Immature natural killer cell (primary cell): ENCODE data around the gene DBET. TPM values are rescaled to one million over a fixed set of nuclear protein-coding genes. Genes with fewer than 3 reads are reported as not detected.
A peak's percentile ranks its signal among the peaks of the same experiment; 100 is the strongest.
"Not testable (repeated sequence)": the region's sequence is repeated elsewhere in the genome, so short reads cannot be mapped to it uniquely, and the experiment has no call there.

Experiments
- DNase-seq, 3 donors: peaks; one replicate each; pipeline ENCODE4 v3.0.0; 2022; ENCODE audit warnings: mixed read lengths in 1 of 3
- H3K27ac Mint-ChIP-seq, 6 donors: one replicate each; pipeline ENCODE4 v1.8.0; 2020; ENCODE audit warnings: mixed read lengths in 6 of 6, mild to moderate bottlenecking in 5 of 6, inconsistent platforms in 4 of 6, moderate library complexity in 3 of 6
- H3K27me3 Mint-ChIP-seq, 3 donors: one replicate each; pipeline ENCODE4 v1.8.0; 2020 to 2021; ENCODE audit warnings: low read depth in 3 of 3, mild to moderate bottlenecking in 3 of 3, mixed read lengths in 3 of 3, moderate library complexity in 3 of 3, inconsistent platforms in 1 of 3
- H3K36me3 Mint-ChIP-seq, 3 donors: one replicate each; pipeline ENCODE4 v1.8.0; 2020; ENCODE audit warnings: mixed read lengths in 3 of 3, inconsistent platforms in 2 of 3, mild to moderate bottlenecking in 2 of 3
- H3K4me1 Mint-ChIP-seq, 2 donors: one replicate each; pipeline ENCODE4 v1.8.0; 2020; ENCODE audit warnings: inconsistent platforms in 2 of 2, mild to moderate bottlenecking in 2 of 2, mixed read lengths in 2 of 2, moderate library complexity in 1 of 2
- H3K4me3 Mint-ChIP-seq, 5 donors: one replicate each; pipeline ENCODE4 v1.8.0; 2020; ENCODE audit warnings: mild to moderate bottlenecking in 5 of 5, mixed read lengths in 5 of 5, inconsistent platforms in 3 of 5, moderate library complexity in 3 of 5
- H3K9me3 Mint-ChIP-seq, 6 donors: one replicate each; pipeline ENCODE4 v1.8.0; 2020; ENCODE audit warnings: mild to moderate bottlenecking in 6 of 6, mixed read lengths in 6 of 6, inconsistent platforms in 4 of 6, moderate library complexity in 3 of 6
- polyA plus RNA-seq, 3 donors: library from polyadenylated mRNA; unstranded; fragments of 300-500 nt; fragmentation: Illumina TruSeq; gene quantifications; one replicate each; pipeline ENCODE4 v1.2.3, GENCODE V29; 2021

The DBET gene
- polyA plus RNA-seq = not detected

- DNase-seq, H3K27ac Mint-ChIP-seq, H3K27me3 Mint-ChIP-seq, H3K4me3 Mint-ChIP-seq, H3K36me3 Mint-ChIP-seq, H3K4me1 Mint-ChIP-seq, H3K9me3 Mint-ChIP-seq: not testable (repeated sequence)
These were observed at the start of gene DBET for GRCh38 chr4:190064342-190064741. Gene DBET (plus strand): TSS chr4:190064502.

DNA sequence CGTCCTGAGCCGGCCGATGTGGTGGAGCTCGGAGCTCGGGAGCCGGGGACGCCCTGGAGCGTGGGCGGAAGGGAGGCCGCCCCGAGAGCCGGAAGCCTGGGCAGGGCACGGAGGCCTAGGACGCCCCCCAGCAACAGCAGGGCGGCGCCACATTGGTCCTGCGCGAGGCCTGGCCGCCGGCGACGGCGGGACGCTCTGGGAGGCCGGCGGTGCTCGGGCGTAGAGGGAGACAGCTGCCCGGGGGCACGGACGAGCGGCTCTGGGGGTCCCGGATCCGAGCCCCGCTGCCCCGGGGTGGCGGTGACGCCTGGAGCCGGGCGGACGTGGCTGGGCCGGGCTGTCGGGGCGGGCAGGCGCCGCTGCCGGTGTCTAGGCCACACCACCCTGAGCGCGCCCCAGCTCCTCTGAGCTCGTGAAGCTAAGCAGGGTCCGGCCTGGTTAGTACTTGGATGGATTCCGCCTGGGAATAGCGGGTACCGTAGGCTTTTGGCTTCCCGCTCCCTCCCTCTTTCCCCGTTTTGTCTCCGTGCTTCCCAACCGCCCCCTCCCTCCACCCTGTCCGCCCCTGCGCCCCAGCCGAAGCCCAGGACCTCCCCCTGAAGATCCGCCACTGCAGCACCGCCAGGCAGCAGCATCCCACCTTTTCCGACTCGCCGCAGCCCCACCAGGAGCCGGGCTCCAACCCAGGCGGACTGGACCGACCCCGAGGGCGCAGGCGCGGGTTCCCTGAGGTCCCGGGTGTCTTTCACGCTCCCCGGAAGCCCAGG is 49.3 kb upstream of the DBET start:
- peaks cover 0 to 8% (median 5%) of the 10 kb centered on the region in 3 donors for H3K36me3 Mint-ChIP-seq
- H3K27ac Mint-ChIP-seq = peak overlapping the region in 1 of 6 donors; percentile 35
- peak overlapping the region; percentile 60 to 85 (median 72) for H3K4me3 Mint-ChIP-seq
- H3K9me3 Mint-ChIP-seq = peaks cover 0 to 22% (median 7%) of the 10 kb centered on the region in 6 donors
- peaks cover 22 to 37% (median 25%) of the 10 kb centered on the region in 3 donors for H3K27me3 Mint-ChIP-seq
- H3K4me1 Mint-ChIP-seq = peaks cover 13 to 25% of the 10 kb centered on the region in 2 donors
- peak in 1 of 3 donors; percentile 50 for DNase-seq

GRCh38 chr4:190015538-190016368 is 48.5 kb upstream of the DBET start:
- peaks cover 15 to 29% of the 10 kb centered on the region in 2 donors for H3K4me1 Mint-ChIP-seq
- peak overlapping the region in 2 of 6 donors; percentile 7 to 69 for H3K27ac Mint-ChIP-seq
- no peak for DNase-seq
- H3K9me3 Mint-ChIP-seq = peaks cover 0 to 22% (median 8%) of the 10 kb centered on the region in 6 donors
- H3K4me3 Mint-ChIP-seq = peak overlapping the region in 4 of 5 donors; percentile 66 to 79 (median 74)
- peaks cover 0 to 8% (median 5%) of the 10 kb centered on the region in 3 donors for H3K36me3 Mint-ChIP-seq
- peaks cover 24 to 44% (median 33%) of the 10 kb centered on the region in 3 donors for H3K27me3 Mint-ChIP-seq

- Mint-ChIP-seq H3K27ac (peak overlapping the region in 1 of 6 donors; percentile 7), H3K4me1 (peaks cover 21 to 35% of the 10 kb centered on the region in 2 donors), H3K4me3 (peak overlapping the region in 4 of 5 donors; percentile 66 to 79 (median 74)), H3K36me3 (peaks cover 0 to 8% (median 5%) of the 10 kb centered on the region in 3 donors), H3K9me3 (peaks cover 0 to 22% (median 8%) of the 10 kb centered on the region in 6 donors), H3K27me3 (peaks cover 28 to 44% (median 34%) of the 10 kb centered on the region in 3 donors)
- no peak for DNase-seq
These were observed 47.7 kb upstream of the DBET start for GRCh38 chr4:190016369-190017289.

DNA sequence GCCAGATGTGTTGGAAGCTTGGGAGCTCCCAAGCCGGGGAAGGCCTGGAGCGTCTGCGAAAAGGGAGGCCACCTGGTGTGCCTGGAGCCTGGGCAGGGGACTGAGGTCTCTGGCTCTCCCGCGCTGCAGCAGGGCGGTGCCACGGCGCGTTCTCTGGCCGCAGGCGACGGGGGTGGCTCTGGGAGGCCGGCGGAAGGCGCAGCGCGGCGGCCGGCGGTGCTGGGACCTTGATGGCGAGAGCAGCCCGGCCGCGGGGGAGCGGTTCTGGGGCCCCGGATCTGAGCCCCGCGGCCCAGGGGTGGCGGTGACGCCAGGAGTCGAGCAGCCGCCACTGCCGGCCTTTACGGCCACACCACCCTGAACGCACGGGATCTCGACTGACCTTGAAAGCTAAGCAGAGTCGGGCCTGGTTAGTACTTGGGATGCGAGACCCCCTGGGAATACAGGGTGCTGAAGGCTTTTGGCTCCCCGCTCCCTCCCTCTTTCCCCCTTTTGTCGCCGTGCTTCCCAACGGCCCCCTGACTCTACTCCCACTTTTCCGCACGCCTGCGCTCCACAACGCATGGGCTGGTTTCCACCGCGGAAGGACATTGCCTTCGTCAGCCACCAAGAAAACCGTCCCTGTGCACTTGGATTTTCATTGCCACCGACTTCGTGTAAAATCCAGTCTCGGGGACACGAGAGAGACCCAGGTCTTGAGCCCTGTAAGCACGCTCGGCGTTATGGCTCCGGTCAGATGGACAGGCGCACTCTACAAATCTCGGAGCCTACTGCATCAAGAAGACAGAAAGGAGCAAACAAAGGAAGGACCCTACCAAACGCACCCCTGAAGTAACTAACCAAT is 46.7 kb upstream of the DBET start:
- Mint-ChIP-seq H3K36me3 (peaks cover 0 to 8% (median 5%) of the 10 kb centered on the region in 3 donors), H3K4me1 (peaks cover 21 to 35% of the 10 kb centered on the region in 2 donors), H3K4me3 (peak overlapping the region in 2 of 5 donors; percentile 25 to 35), H3K27ac (no peak overlapping the region), H3K9me3 (peaks cover 0 to 22% (median 8%) of the 10 kb centered on the region in 6 donors), H3K27me3 (peaks cover 28 to 44% (median 34%) of the 10 kb centered on the region in 3 donors)
- DNase-seq = no peak

GRCh38 chr4:190018201-190018920 is 45.9 kb upstream of the DBET start:
- H3K27me3 Mint-ChIP-seq = peaks cover 28 to 43% (median 37%) of the 10 kb centered on the region in 3 donors
- no peak overlapping the region for H3K27ac Mint-ChIP-seq
- peaks cover 0 to 8% (median 5%) of the 10 kb centered on the region in 3 donors for H3K36me3 Mint-ChIP-seq
- peaks cover 21 to 38% of the 10 kb centered on the region in 2 donors for H3K4me1 Mint-ChIP-seq
- H3K4me3 Mint-ChIP-seq = peak overlapping the region in 3 of 5 donors; percentile 14 to 35 (median 25)
- peaks cover 0 to 18% (median 7%) of the 10 kb centered on the region in 6 donors for H3K9me3 Mint-ChIP-seq
- DNase-seq = no peak

GRCh38 chr4:190019023-190019858 is 45.1 kb upstream of the DBET start:
- Mint-ChIP-seq H3K36me3 (peaks cover 0 to 8% (median 5%) of the 10 kb centered on the region in 3 donors), H3K9me3 (peaks cover 0 to 13% (median 4%) of the 10 kb centered on the region in 6 donors), H3K4me1 (peaks cover 16 to 38% of the 10 kb centered on the region in 2 donors), H3K4me3 (peak overlapping the region in 3 of 5 donors; percentile 5 to 55 (median 39)), H3K27me3 (peaks cover 21 to 38% (median 35%) of the 10 kb centered on the region in 3 donors), H3K27ac (no peak overlapping the region)
- no peak for DNase-seq

GRCh38 chr4:190019859-190020463 is 44.3 kb upstream of the DBET start:
- not testable (repeated sequence) for DNase-seq, H3K36me3 Mint-ChIP-seq, H3K27ac Mint-ChIP-seq, H3K9me3 Mint-ChIP-seq
- Mint-ChIP-seq H3K27me3 (peaks cover 18 to 34% (median 31%) of the 10 kb centered on the region in 3 donors), H3K4me1 (peaks cover 12 to 35% of the 10 kb centered on the region in 2 donors), H3K4me3 (peak overlapping the region in 4 of 5 donors; percentile 5 to 55 (median 48))

DNA sequence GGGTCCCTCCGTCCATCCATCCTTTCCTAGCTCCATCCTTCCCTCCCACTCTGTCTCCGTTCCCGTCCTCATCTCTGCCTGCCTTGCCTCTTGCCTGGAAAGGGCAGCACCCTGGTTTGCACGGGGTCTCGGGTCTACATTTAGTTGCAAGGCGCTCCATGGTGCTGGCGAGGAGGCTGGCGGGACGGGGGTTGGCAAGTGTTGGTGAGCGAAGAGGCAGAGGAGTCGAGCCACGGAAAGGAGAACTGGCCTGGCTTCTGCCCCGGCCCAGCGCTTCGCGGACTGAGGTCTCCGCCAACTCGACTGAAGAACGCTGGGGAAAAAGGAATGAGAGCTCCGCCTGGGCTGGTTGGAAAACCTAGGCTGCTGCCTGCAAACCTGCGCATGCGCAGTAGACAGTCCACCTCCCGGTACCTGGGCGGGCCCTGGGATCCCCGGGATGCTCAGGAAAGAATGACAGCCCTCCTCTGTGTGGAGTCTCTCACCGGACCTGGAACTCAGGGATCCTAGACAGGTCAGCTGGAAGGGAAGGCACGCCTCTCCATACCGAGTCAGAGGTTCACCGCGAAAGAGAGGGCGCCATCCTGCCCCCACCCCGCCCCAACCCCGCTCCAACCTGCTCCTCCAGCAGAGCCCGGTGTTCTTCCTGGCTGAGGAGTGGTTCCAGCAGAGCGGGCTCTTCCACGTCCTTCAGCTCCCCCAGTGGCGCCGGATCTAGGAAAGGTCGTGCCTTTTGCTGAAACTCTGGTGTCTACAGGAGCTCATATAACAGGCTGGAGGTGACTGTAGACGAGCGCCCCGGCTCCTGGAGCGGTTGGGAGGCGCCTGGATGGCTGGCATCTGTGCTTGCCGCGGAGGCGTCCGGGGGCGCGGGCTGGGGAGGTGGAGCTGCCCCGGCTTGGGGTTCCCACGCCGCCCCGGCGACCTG is 43.2 kb upstream of the DBET start:
- Mint-ChIP-seq H3K9me3 (peaks cover 0 to 8% (median 3%) of the 10 kb centered on the region in 6 donors), H3K4me1 (peaks cover 12 to 29% of the 10 kb centered on the region in 2 donors), H3K27ac (no peak overlapping the region), H3K4me3 (peak overlapping the region; percentile 40 to 75 (median 66)), H3K27me3 (peaks cover 12 to 29% (median 28%) of the 10 kb centered on the region in 3 donors), H3K36me3 (peaks cover 0 to 5% (median 5%) of the 10 kb centered on the region in 3 donors)
- peak in 1 of 3 donors; percentile 20 for DNase-seq

GRCh38 chr4:190021973-190022372 is 42.3 kb upstream of the DBET start:
- peaks cover 12 to 22% of the 10 kb centered on the region in 2 donors for H3K4me1 Mint-ChIP-seq
- H3K27ac Mint-ChIP-seq, DNase-seq, H3K4me3 Mint-ChIP-seq, H3K36me3 Mint-ChIP-seq, H3K9me3 Mint-ChIP-seq: not testable (repeated sequence)
- H3K27me3 Mint-ChIP-seq = peaks cover 6 to 22% (median 21%) of the 10 kb centered on the region in 3 donors
